A549 treated with Mapracorat at 1 μM for 4 hours (cell line): ENCODE results near the gene SMIM20. TPM values are rescaled to one million over a fixed set of nuclear protein-coding genes. Genes with fewer than 3 reads are reported as not detected.

Source experiments
- total RNA-seq: library from RNA; stranded (reverse); fragments of 200-300 nt; extraction: Qiagen RNA extraction; gene quantifications from 5 replicates; pipeline ENCODE4 v1.2.3, GENCODE V29; 2022

SMIM20 gene
- total RNA-seq, result 23.5 to 27.2 TPM (median 24.2 TPM) in 5 replicates

DNA sequence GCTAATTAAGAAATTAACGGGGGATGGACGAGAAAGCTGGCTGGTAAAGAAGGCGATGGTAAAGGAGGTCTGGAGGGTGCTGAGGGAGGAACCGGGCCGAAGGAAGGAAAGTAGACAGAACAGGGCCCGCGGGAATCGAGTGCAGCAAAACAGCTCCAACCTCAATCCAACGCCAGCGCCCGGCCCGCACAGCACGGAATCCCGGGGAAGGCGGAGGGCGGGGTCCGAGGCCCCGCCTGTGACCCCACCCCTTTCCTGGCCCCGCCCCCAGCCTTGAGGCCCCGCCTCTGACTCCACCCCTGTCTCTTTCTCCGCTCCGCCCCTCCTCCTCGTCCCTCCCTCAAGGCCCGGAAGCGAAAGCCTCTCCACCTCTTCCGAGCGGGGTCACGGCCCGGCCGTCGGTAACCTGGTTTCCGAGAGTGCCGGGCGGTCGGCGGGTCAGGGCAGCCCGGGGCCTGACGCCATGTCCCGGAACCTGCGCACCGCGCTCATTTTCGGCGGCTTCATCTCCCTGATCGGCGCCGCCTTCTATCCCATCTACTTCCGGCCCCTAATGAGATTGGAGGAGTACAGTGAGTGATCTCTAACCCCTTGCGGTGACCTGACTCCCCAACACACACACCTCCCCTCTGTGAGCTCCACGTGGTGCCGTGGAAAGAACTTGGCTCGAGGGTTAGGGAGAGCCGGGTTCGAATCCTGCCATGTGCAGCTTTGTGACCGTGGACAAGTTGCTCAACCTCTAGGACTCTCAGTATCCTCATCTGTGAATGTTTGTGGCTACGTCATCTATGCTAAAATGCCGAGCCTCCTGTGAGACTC, at the start of gene SMIM20:
Gene SMIM20, plus strand, starts transcription at position 370 of the 819 bp plus-strand sequence. Its CDS starts 94 bp downstream, at position 464.

Other genes with a start within 250 kb of the SMIM20 start
- 22.8 to 27.1 TPM (median 26.0 TPM) in 5 replicates for gene SEL1L3, start 51.2 kb upstream of the SMIM20 start, total RNA-seq